ENCODE results near the gene COL27A1. TPM values are rescaled to one million over a fixed set of nuclear protein-coding genes. Genes with fewer than 3 reads are reported as not detected.
A peak's percentile ranks its signal among the peaks of the same experiment; 100 is the strongest.

Gene COL27A1
- total and polyA plus RNA-seq, 7 donors = 1.4 to 13.3 (median 4.3) TPM

DNA sequence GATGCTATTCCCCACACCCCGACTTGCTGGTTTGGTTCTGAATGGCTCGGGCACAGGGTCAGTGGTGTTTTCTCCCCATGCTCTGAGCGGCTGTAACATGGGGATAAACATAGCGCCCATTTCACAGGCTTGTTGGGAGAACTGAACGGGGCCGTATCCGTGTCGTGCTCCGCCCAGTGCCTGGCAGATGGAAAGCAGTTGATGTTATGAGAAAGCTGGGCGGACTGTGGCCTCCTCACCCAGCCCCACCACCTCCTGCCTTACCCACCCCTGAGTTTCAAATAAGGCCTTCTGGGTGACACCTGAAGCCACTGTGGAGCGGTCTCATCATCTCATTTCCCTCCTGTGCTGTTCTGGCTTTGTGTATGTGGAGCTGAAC is 188.8 kb downstream of the COL27A1 start:
- no peaks in the 10 kb centered on the region for H3K27me3 ChIP-seq
- WGBS, 2 donors = 88 to 91% methylated on average over 11 of the region's 11 CpGs
- peak overlapping the region in 3 of 4 donors; percentile 74 to 87 (median 85) for H3K27ac ChIP-seq
- DNase-seq = no peak
- TF ChIP-seq CTCF (IDR thresholded peaks at IDR 0.05) (no peak), POLR2A (IDR thresholded peaks at IDR 0.05) (no peak), EP300 (IDR thresholded peaks at IDR 0.05) (no peak), POLR2AphosphoS5 (IDR thresholded peaks at IDR 0.05) (no peak)
- no peaks in the 10 kb centered on the region for H3K9me3 ChIP-seq
- H3K36me3 ChIP-seq = peaks cover 17 to 82% (median 28%) of the 10 kb centered on the region in 4 donors
- peaks cover 0 to 46% (median 33%) of the 10 kb centered on the region in 4 donors for H3K4me1 ChIP-seq
- H3K4me3 ChIP-seq = no peak overlapping the region
- intact Hi-C loops (cut with DNase I) = loop anchor here (5.0 kb wide), 2 partner anchors 308 to 673 kb away; no protein-coding TSS in a partner anchor

- 74 to 83% methylated on average over 3 of the region's 3 CpGs for WGBS, 2 donors
- no peaks in the 10 kb centered on the region for H3K27me3 ChIP-seq
- DNase-seq = no peak
- peak overlapping the region in 3 of 4 donors; percentile 74 to 87 (median 85) for H3K27ac ChIP-seq
- no peak for TF ChIP-seq POLR2A (IDR thresholded peaks at IDR 0.05)
- peak in 2 of 4 donors; percentile 17 to 78 for TF ChIP-seq EP300 (IDR thresholded peaks at IDR 0.05)
- peak in 3 of 4 donors; percentile 26 to 61 (median 47) for TF ChIP-seq POLR2AphosphoS5 (IDR thresholded peaks at IDR 0.05)
- peaks cover 14 to 80% (median 28%) of the 10 kb centered on the region in 4 donors for H3K36me3 ChIP-seq
- peaks cover 0 to 52% (median 38%) of the 10 kb centered on the region in 4 donors for H3K4me1 ChIP-seq
- H3K4me3 ChIP-seq = no peak overlapping the region
- no peaks in the 10 kb centered on the region for H3K9me3 ChIP-seq
- intact Hi-C loops (cut with DNase I) = loop anchor here (5.0 kb wide), 2 partner anchors 308 to 673 kb away; no protein-coding TSS in a partner anchor
Observed at GRCh38 chr9:114344692-114345091, 189.4 kb downstream of the COL27A1 start.

GRCh38 chr9:114345493-114346065 is 190.2 kb downstream of the COL27A1 start:
- Histone ChIP-seq H3K9me3 (no peaks in the 10 kb centered on the region), H3K4me1 (peaks cover 0 to 56% (median 40%) of the 10 kb centered on the region in 4 donors), H3K36me3 (peaks cover 13 to 80% (median 29%) of the 10 kb centered on the region in 4 donors), H3K4me3 (no peak overlapping the region), H3K27ac (peak overlapping the region in 2 of 4 donors; percentile 85 to 87), H3K27me3 (no peaks in the 10 kb centered on the region)
- intact Hi-C loops (cut with DNase I) = no loop called here
- TF ChIP-seq POLR2AphosphoS5 (IDR thresholded peaks at IDR 0.05) = no peak
- no peak for TF ChIP-seq POLR2A (IDR thresholded peaks at IDR 0.05)
- TF ChIP-seq EP300 (IDR thresholded peaks at IDR 0.05) = no peak
- no peak for TF ChIP-seq CTCF (IDR thresholded peaks at IDR 0.05)
- 94 to 97% methylated on average over 7 of the region's 7 CpGs for WGBS, 2 donors
- DNase-seq = no peak

GRCh38 chr9:114346146-114346545 is 190.8 kb downstream of the COL27A1 start:
- no peak for TF ChIP-seq CTCF (IDR thresholded peaks at IDR 0.05)
- TF ChIP-seq POLR2AphosphoS5 (IDR thresholded peaks at IDR 0.05) = no peak
- TF ChIP-seq EP300 (IDR thresholded peaks at IDR 0.05) = no peak
- no peak for TF ChIP-seq POLR2A (IDR thresholded peaks at IDR 0.05)

GRCh38 chr9:114347675-114348074 is 192.3 kb downstream of the COL27A1 start:
- Histone ChIP-seq H3K27ac (peak overlapping the region in 3 of 4 donors; percentile 79 to 84 (median 83)), H3K4me3 (no peak overlapping the region), H3K36me3 (peaks cover 16 to 80% (median 23%) of the 10 kb centered on the region in 4 donors), H3K4me1 (peaks cover 0 to 56% (median 40%) of the 10 kb centered on the region in 4 donors), H3K9me3 (no peaks in the 10 kb centered on the region), H3K27me3 (no peaks in the 10 kb centered on the region)
- DNase-seq = no peak
- no peak for TF ChIP-seq EP300 (IDR thresholded peaks at IDR 0.05)
- peak in 2 of 4 donors; percentile 10 to 45 for TF ChIP-seq POLR2AphosphoS5 (IDR thresholded peaks at IDR 0.05)
- TF ChIP-seq POLR2A (IDR thresholded peaks at IDR 0.05) = no peak
- no peak for TF ChIP-seq CTCF (IDR thresholded peaks at IDR 0.05)
- WGBS, 2 donors = 71 to 86% methylated on average over 15 of the region's 15 CpGs
- intact Hi-C loops (cut with DNase I) = loop anchor here (2.0 kb wide), 3 partner anchors 41 to 157 kb away; partner anchors contain the start of gene WHRN

More at GRCh38 chr9:114346146-114346545, 190.8 kb downstream of the COL27A1 start:
- intact Hi-C loops (cut with DNase I) = no loop called here
- peak overlapping the region in 2 of 4 donors; percentile 8 to 85 for H3K27ac ChIP-seq
- peaks cover 0 to 56% (median 40%) of the 10 kb centered on the region in 4 donors for H3K4me1 ChIP-seq
- no peaks in the 10 kb centered on the region for H3K9me3 ChIP-seq
- no peak for DNase-seq
- no peaks in the 10 kb centered on the region for H3K27me3 ChIP-seq
- 86 to 87% methylated on average over 11 of the region's 11 CpGs for WGBS, 2 donors
- no peak overlapping the region for H3K4me3 ChIP-seq
- peaks cover 13 to 80% (median 26%) of the 10 kb centered on the region in 4 donors for H3K36me3 ChIP-seq
